Activated CD8-positive, alpha-beta memory T cell treated with anti-CD3 and anti-CD28 coated beads, Interleukin-2, amount 50 U/mL, for 24 hours (primary cell): ENCODE results near the gene PCDHGA5.
A peak's percentile ranks its signal among the peaks of the same experiment; 100 is the strongest.
"Not testable (repeated sequence)": the region's sequence is repeated elsewhere in the genome, so short reads cannot be mapped to it uniquely, and the experiment has no call there.

Source experiments
- DNase-seq: peaks from one replicate; pipeline ENCODE4 v3.0.0-alpha.2; 2020; ENCODE audit errors: extremely low read depth

Gene PCDHGA5

DNA sequence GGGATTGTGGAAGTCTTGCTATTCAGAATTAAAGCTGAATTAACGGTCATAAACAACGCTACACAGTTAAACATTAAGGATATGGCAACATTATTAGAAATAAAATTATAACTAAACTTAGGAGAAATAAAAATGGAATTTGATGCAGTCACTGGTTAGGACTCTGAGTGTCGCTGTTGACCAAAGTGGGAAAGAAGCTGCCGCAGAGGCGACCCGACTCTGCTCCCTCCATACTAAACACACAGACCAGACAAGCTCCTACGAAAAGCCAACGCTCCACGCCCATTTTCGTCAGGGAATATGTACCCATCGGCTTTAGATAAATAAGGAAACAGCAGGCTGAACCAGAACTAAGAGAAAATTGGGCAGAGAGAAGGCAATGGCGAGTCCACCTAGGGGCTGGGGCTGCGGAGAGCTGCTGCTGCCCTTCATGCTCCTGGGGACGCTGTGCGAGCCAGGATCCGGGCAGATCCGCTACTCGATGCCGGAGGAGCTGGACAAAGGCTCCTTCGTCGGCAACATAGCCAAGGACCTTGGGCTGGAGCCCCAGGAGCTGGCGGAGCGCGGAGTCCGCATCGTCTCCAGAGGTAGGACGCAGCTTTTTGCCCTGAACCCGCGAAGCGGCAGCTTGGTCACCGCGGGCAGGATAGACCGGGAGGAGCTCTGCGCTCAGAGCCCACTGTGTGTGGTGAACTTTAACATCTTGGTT is at the start of gene PCDHGA5:
PCDHGA5 (plus strand) TSS at position 211 of the 709 bp plus-strand sequence; CDS start at position 380, 169 bp downstream.
- no peak for DNase-seq

GRCh38 chr5:141316963-141317362 is 47.0 kb upstream of the PCDHGA5 start:
- DNase-seq: not testable (repeated sequence)

DNA sequence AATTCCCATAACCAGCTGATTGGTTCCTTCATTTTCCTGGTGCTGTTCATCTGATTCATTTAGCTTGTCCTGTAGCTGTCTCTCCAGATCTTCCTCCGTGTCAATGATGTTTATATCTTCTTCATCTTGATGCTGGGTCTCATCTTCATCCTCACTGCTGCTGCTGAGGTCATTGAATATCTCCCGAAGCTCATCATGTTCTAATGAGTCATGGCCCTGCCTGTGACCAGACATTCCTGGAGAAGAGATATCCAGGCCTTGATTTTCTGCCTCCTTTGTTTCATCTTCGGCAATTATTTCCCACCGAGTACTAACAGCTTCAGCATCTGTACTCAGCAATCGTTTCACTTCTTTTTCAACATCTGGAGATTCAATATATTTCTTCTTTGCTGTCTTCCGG is 44.8 kb upstream of the PCDHGA5 start:
- DNase-seq: no peak

- no peak for DNase-seq
These were observed 44.3 kb upstream of the PCDHGA5 start for GRCh38 chr5:141319699-141320098.

DNA sequence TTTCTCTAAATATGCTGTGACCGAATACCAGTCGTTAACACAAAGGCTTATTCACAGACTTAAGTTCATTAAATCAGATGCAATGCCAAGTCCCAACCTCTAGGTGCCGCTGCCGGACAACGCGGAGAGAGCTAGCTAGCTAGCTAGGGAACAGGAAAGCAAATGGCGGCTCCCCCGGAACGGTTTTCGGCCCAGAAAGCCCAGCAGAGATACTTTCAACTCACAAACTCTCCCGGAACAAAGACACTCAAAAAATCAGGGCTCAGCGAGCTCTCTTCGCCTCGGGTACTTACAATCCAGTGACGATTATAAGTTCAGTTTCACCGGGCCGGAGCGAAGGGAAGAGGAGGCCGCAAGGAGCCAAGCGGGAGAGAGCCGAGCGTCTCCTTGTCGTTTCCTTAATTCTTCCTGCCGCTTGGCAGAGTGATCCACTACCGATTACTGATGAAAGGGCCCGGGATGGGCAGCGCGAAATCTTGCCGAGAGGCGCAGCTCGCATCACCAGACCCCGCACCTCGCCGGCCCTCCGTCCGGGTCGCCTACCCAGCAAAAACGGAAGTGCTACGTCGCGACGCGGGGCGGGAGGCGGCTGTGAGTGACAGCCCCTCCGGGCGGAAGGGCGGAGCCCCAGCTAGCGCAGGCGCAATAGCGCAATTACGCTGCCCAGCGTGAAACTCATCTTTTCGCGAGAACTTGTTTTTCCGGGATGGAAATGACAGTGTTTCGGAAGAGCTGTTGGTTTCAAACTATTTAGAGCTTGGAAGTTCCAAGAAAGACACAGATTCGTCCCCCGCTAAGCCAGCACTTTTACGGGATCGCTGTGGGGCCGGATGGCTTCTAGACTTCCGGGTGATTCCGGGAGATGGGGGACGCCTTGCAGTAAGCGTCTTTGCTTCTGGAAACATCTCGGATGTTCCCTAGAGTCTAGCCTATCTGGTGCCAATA is 43.5 kb upstream of the PCDHGA5 start, which contains the start of gene TAF7:
TAF7 (minus strand) TSS at position 560 of the 945 bp plus-strand sequence. CDS start 740 bp downstream, outside the sequence.
- peak; percentile 79 for DNase-seq

GRCh38 chr5:141322261-141322660 is 41.7 kb upstream of the PCDHGA5 start:
- no peak for DNase-seq

GRCh38 chr5:141326088-141326854 is 37.7 kb upstream of the PCDHGA5 start:
- DNase-seq: no peak

- no peak for DNase-seq
These were observed 35.7 kb upstream of the PCDHGA5 start for GRCh38 chr5:141328231-141328630.

DNA sequence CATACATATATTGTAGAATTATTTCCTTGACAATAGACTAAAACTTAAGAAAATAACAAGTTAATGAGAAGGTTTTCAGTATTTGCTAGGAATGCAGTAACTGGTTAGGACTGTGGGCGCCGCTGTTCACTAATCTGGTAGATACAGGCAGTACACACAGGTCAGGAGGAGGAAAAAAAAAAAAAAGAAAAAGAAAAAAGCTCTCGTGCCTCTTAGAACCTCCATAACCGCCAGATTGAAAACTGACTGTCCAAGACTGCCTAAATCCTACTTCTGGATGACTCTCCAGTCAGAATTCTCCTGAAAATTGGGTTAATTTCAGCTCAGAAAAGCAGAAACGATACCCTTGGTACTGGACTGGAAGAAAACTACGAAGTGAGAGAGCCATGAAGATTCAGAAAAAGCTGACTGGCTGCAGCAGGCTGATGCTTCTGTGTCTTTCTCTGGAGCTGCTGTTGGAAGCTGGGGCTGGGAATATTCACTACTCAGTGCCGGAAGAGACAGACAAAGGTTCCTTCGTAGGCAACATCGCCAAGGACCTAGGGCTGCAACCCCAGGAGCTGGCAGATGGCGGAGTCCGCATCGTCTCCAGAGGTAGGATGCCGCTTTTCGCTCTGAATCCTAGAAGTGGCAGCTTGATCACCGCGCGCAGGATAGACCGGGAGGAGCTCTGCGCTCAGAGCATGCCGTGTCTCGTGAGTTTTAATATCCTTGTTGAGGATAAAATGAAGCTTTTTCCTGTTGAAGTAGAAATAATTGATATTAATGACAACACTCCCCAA is 33.5 kb upstream of the PCDHGA5 start, which contains the start of gene PCDHGA1:
PCDHGA1 (plus strand) TSS at position 216 of the 782 bp plus-strand sequence.
- DNase-seq: no peak

- not testable (repeated sequence) for DNase-seq
These were observed 31.4 kb upstream of the PCDHGA5 start for GRCh38 chr5:141332571-141332970.

DNA sequence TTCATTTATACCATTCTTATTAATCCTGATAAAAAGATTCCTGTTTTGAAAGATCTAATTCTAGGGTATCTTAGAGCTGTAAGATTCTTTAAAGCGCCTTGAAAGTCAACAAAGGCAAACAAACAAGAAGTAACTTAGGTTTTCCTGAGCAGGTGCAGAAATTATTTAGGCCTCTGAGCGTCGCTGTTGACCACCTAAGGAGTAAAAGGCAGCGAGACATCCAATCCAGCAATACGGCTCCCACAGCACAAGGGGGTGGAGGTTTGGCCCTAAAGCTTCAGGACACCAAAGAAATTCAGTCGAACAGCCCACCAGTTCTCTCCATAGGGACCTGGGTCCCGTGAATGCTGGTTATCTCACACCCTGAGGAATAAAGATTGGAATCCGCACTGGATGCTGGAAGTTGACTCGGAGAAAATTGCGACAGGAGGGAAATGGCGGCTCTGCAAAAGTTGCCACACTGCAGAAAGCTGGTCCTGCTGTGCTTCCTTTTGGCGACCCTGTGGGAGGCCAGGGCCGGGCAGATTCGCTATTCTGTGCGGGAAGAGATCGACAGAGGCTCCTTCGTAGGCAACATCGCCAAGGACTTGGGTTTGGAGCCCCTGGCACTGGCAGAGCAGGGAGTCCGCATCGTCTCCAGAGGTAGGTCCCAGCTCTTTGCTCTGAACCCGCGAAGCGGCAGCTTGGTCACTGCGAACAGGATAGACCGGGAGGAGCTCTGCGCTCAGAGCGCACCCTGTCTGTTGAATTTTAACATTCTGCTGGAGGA is 25.2 kb upstream of the PCDHGA5 start, which contains the start of gene PCDHGA2:
PCDHGA2 (plus strand) TSS at position 223 of the 769 bp plus-strand sequence.
- DNase-seq: no peak

GRCh38 chr5:141340781-141341354 is 23.1 kb upstream of the PCDHGA5 start:
- DNase-seq: not testable (repeated sequence)

GRCh38 chr5:141342773-141343172 is 21.2 kb upstream of the PCDHGA5 start:
- DNase-seq: no peak

- no peak for DNase-seq
These were observed 20.6 kb upstream of the PCDHGA5 start, which contains the start of gene PCDHGA3 for GRCh38 chr5:141343242-141343952. Gene PCDHGA3, plus strand, starts transcription at chr5:141343829. Its CDS starts 205 bp downstream, at chr5:141344034.

DNA sequence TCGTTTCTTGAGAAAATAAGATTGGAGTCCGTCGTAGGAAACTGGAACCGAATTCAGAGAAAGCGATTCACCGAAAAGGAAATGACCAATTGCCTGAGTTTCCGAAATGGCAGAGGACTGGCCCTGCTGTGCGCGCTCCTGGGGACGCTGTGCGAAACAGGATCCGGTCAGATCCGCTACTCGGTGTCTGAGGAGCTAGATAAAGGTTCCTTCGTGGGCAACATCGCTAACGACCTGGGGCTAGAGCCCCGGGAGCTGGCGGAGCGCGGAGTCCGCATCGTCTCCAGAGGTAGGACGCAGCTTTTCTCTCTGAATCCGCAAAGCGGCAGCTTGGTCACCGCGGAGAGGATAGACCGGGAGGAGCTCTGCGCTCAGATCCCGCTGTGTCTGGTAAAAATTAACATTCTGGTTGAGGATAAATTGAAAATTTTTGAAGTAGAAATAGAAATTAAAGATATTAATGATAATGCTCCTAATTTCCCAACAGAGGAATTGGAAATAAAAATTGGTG is 20.0 kb upstream of the PCDHGA5 start:
- DNase-seq: no peak

DNA sequence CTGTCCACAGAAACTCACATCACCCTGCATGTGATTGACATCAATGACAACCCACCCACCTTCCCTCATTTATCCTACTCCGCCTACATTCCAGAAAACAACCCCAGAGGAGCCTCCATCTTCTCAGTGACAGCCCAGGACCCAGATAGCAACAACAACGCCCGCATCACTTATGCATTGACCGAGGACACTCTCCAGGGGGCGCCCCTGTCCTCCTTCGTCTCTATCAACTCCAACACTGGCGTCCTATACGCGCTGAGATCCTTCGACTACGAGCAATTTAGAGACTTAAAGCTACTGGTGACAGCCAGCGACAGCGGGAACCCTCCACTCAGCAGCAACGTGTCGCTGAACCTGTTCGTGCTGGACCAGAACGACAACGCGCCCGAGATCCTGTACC is 18.6 kb upstream of the PCDHGA5 start:
- no peak for DNase-seq

DNA sequence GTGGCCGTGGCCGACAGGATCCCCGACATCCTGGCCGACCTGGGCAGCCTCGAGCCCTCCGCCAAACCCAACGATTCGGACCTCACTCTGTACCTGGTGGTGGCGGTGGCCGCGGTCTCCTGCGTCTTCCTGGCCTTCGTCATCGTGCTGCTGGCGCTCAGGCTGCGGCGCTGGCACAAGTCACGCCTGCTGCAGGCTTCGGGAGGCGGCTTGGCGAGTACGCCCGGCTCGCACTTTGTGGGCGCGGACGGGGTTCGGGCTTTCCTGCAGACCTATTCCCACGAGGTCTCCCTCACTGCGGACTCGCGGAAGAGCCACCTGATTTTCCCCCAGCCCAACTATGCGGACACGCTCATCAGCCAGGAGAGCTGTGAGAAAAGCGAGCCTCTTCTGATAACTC is 17.9 kb upstream of the PCDHGA5 start:
- not testable (repeated sequence) for DNase-seq

GRCh38 chr5:141349917-141350619 is 13.9 kb upstream of the PCDHGA5 start, which contains the start of gene PCDHGB1:
Gene PCDHGB1, plus strand, starts transcription at chr5:141350099. Its CDS starts 162 bp downstream, at chr5:141350261.
- no peak for DNase-seq
